CD4-positive, alpha-beta T cell treated with Interleukin-4 for 4 hours (primary cell): ENCODE data around the gene AEN.

Source experiments
- DNase-seq: peaks from one replicate; pipeline ENCODE4 v3.0.0-alpha.2; 2020

The AEN gene

GRCh38 chr15:88620995-88621772 is at the start of gene AEN:
TSS of gene AEN (plus strand) at chr15:88621340. CDS start at chr15:88626210, 4,870 bp downstream.
- peak; percentile 96 for DNase-seq

DNA sequence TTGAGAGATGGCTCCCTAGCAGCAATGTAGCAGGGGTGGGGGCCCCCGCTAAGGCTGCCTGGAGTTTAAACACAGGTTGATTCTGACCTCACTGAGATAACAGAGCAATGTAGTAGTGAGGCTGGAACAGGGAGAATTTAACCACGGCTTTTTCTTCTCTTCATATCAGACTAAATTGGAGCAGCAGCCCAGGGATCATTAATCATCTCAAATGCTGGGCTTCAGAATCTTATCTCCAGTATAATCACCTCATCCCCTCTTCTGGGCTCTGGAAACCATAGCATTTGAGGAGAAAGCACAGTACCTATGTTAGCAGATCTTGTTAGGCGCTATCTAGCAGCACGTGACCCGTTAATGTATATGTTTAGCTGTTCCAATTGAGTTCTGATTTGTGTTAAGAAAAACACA is 49.3 kb upstream of the AEN start:
- no peak for DNase-seq

- DNase-seq, result no peak
These were observed 47.1 kb upstream of the AEN start for GRCh38 chr15:88574077-88574476.

GRCh38 chr15:88574655-88575054 is 46.5 kb upstream of the AEN start:
- DNase-seq, result no peak

DNA sequence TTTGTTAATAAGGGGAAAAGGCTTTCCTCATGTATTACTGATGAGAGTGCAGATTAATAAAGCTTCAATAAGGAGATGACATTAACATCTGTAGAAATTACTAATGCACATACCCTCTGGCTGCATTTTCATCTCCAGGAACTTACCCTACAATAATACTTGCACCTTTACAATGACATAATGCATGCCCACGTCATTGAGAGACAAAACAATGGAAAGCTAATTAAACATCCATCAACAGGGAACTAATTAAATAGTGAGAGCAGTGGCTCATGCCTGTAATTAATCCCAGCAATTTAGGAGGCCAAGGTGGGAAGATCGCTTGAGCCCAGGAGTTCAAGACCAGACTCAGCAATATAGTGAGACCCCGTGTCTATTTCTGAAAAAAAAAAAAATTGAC is 41.8 kb upstream of the AEN start:
- DNase-seq, result no peak

GRCh38 chr15:88580532-88580931 is 40.6 kb upstream of the AEN start:
- no peak for DNase-seq

DNA sequence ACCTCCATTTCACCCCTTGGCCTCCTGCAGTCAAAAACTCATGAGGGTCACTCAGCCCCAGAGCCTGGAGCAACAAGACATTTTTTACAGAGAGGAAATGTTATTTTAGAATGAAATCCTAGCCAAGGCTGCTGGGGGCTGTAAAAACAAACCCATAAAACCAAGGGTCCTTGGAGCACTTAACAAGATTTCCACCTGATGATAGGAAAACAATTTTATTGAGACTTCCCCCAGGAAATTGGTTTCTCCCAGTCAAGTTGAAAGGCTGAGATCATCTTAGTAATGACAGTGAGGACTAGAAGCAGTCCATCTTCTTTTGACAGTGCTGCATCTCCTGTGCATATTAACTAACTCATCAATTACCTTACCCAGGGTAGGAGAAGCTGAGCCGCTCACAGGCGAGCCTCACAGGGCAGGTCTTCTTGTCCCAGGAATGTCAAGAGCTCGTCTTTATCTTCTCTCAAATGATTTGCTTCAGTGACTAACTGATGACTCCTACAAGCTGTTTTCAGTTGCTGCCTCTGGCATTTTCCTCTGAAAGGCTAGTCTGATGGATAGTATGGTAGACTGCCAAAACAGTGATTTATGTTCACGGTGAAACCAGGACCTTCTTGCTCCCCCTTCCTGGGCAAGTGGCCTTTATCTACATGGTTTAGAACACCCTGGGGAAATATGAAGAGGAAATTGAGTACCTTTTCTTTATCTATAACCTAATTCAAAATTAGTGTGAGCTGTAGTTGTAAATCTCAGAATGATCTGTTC is 34.6 kb upstream of the AEN start:
- DNase-seq, result no peak

- DNase-seq, result no peak
These were observed 30.4 kb upstream of the AEN start for GRCh38 chr15:88590759-88591158.

- no peak for DNase-seq
These were observed 29.8 kb upstream of the AEN start for GRCh38 chr15:88591384-88591783.

DNA sequence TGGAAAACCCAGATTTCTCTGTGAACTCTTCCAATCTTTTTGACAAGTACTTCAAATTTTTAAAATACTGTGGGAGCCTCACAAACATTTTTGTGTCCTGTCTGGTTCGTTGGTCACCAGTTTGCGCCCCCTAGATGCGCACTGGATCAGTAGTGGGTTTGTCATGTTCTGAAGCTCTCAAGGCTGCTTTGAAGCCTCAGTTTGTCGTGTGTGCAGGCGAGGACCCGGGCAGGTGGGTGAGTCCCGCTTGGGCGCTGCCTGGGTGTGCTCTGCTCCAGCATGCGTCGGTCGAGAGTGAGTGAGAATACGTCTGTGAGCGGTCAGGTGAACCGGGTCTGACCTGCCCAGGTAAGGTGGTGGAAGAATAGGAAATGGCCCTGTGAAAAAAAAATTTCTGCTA is 17.3 kb upstream of the AEN start:
- DNase-seq, result no peak

GRCh38 chr15:88604381-88605188 is 16.6 kb upstream of the AEN start:
- DNase-seq, result no peak

DNA sequence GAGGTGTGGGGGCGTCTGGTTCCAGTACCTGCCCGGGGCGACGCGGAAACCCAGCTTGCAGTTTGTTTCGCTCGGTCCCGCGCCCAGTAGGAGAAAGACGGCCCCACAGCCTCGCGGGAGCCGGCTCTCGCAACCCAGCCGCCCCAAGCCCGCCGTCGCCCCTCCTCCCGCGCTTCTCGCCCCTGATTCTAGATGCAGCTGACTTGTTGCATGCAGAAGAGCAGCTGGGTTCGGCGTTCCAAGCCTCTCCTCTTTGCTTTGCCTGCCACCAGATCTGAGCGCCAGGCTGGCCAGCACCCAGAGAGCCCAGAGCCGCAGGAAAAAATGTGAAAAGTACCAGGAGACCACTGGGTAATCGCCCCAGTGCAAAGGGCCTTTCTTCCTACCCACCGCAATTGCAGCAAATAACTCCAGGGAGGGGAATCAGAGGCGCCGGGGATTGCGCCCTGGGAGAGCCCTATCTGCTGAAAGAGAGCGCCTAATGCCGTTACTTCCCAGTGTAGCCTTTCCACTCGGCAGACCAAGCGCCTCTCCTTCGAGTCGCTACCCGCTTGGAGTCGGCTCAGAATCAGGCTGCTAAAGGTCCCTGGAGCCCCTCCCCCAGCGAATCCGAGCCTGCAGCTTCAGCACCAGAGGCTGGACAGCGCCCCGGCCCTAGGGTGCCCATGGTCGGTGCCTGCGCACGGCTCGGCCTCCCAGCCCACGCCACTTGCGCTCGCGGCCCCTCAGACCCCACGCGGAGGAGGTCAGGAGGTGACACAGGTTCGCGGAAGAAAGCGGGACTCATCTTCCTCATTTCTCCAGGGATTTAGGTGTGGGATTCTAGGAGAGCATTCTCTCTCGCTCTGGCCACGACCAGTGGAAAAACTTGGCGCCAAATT is 15.7 kb upstream of the AEN start:
- no peak for DNase-seq

GRCh38 chr15:88606070-88606794 is 14.9 kb upstream of the AEN start:
- DNase-seq, result no peak

GRCh38 chr15:88607951-88608350 is 13.2 kb upstream of the AEN start:
- no peak for DNase-seq

- no peak for DNase-seq
These were observed 12.4 kb upstream of the AEN start for GRCh38 chr15:88608607-88609181.

GRCh38 chr15:88609344-88610090 is 11.6 kb upstream of the AEN start:
- DNase-seq, result no peak

- no peak for DNase-seq
These were observed 10.4 kb upstream of the AEN start for GRCh38 chr15:88610701-88611231.

DNA sequence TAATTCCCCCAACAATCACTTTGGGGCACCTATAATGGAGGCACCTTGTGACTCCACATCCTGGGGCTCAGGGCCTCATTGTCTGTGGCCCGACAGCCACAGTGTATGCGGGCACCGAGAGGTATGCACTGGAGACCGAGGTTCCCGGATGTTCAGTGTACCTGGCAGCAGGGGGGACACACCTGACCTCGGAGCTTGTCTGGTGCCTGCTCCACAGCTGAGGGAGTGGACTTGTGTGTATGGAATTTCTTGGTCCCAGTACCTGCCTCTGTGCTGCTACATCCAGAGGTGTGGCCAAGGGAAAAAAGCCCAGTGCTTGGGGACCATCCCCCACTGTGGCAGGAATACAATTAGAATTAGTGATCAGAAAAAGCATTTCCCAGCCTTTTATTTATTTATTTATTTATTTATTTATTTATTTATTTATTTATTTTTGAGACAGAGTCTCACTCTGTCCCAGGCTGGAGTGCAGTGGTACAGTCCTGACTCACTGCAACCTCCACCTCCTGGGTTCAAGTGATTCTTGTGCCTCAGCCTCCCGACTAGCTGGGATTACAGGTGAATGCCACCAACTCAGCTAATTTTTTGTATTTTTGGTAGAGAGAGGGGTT is 8.8 kb upstream of the AEN start:
- DNase-seq, result no peak

GRCh38 chr15:88613074-88613944 is 7.8 kb upstream of the AEN start:
- DNase-seq, result no peak
